Hepatocyte (in vitro differentiated cells): ENCODE measurements around the gene ALOXE3. TPM values are rescaled to one million over a fixed set of nuclear protein-coding genes. Genes with fewer than 3 reads are reported as not detected.

Experiments used
- DNase-seq: peaks from one replicate; pipeline ENCODE4 v3.0.0-alpha.2; 2016; ENCODE audit warnings: low spot score
- H2AFZ ChIP-seq: fragments of 200-600 bp; sonication (generic); 2 replicates; pipeline ENCODE4 v1.6.0; 2016; ENCODE audit warnings: antibody characterized with exemption, mild to moderate bottlenecking
- H3K27ac ChIP-seq: fragments of 200-600 bp; sonication (generic); 2 replicates; pipeline ENCODE4 v1.5.1; 2016; ENCODE audit warnings: mild to moderate bottlenecking
- H3K27me3 ChIP-seq: fragments of 200-600 bp; sonication (generic); 2 replicates; pipeline ENCODE4 v1.6.1; 2016
- H3K36me3 ChIP-seq: fragments of 200-600 bp; sonication (generic); replicated peaks from 2 replicates; pipeline ENCODE4 v1.5.1; 2016; ENCODE audit warnings: low read depth; ENCODE audit not compliant: insufficient read depth
- H3K4me1 ChIP-seq: fragments of 200-600 bp; sonication (generic); 2 replicates; pipeline ENCODE4 v1.5.1; 2016; ENCODE audit warnings: mild to moderate bottlenecking, moderate library complexity; ENCODE audit not compliant: insufficient read depth
- H3K4me2 ChIP-seq: fragments of 200-600 bp; sonication (generic); 2 replicates; pipeline ENCODE4 v1.6.0; 2016
- H3K4me3 ChIP-seq: fragments of 200-600 bp; sonication (generic); 2 replicates; pipeline ENCODE4 v1.5.1; 2016; ENCODE audit warnings: mild to moderate bottlenecking
- H3K79me2 ChIP-seq: fragments of 200-600 bp; sonication (generic); 2 replicates; pipeline ENCODE4 v1.6.0; 2017; ENCODE audit warnings: mild to moderate bottlenecking
- H3K9me2 ChIP-seq: fragments of 200-600 bp; sonication (generic); replicated peaks from 2 replicates; pipeline ENCODE4 v1.6.0; 2017; ENCODE audit warnings: mild to moderate bottlenecking; ENCODE audit not compliant: insufficient read depth
- H3K9me3 ChIP-seq: fragments of 200-600 bp; sonication (generic); 2 replicates; pipeline ENCODE4 v1.5.1; 2016; ENCODE audit warnings: low read depth, mild to moderate bottlenecking
- H4K20me1 ChIP-seq: fragments of 200-600 bp; sonication (generic); 2 replicates; pipeline ENCODE4 v1.6.0; 2016; ENCODE audit warnings: mild to moderate bottlenecking; ENCODE audit not compliant: insufficient read depth, poor library complexity, severe bottlenecking
- CTCF ChIP-seq: fragments of 200-600 bp; sonication (generic); IDR thresholded peaks from 2 replicates; pipeline ENCODE4 v1.5.1; 2016; ENCODE audit warnings: antibody characterized with exemption, mild to moderate bottlenecking; ENCODE audit not compliant: poor library complexity
- EZH2 ChIP-seq: fragments of 200-600 bp; sonication (generic); IDR thresholded peaks from 2 replicates; pipeline ENCODE4 v1.6.1; 2016; ENCODE audit warnings: antibody characterized with exemption, mild to moderate bottlenecking, borderline replicate concordance
- EZH2phosphoT487 ChIP-seq: fragments of 200-600 bp; sonication (generic); IDR thresholded peaks from one replicate; pipeline ENCODE4 v1.6.1; 2018; ENCODE audit warnings: antibody characterized with exemption, mild to moderate bottlenecking, low read depth, moderate library complexity; ENCODE audit not compliant: unreplicated experiment, severe bottlenecking
- WGBS: methylation state at CpG from one replicate; pipeline ENCODE4 v1.1.6; 2016; ENCODE audit warnings: low lambda C conversion rate; ENCODE audit errors: missing lambda C conversion rate; 5-methylcytosine and 5-hydroxymethylcytosine counted together
- polyA plus RNA-seq: library from polyadenylated mRNA; unstranded; fragments of >200 nt; fragmentation: Nextera tagmentation; extraction: Ambion mirVana; gene quantifications from 2 replicates; pipeline ENCODE4 v1.2.1, GENCODE V29; 2016
- total RNA-seq: library from RNA; depleted of rRNA; stranded (reverse); fragments of >200 nt; gene quantifications from 2 replicates; pipeline ENCODE4 v1.2.3, GENCODE V29; 2014

The ALOXE3 gene
- total and polyA plus RNA-seq, 2 experiments from 2014 or later, result 0.77 to 1.5 TPM

- Histone ChIP-seq H3K79me2 (no peaks in the 10 kb centered on the region), H3K27ac (no peak overlapping the region), H3K27me3 (peaks cover 33% of the 10 kb centered on the region), H3K4me3 (no peak overlapping the region), H3K4me1 (peaks cover 14% of the 10 kb centered on the region), H2AFZ (no peak overlapping the region), H3K9me3 (no peaks in the 10 kb centered on the region), H4K20me1 (no peaks in the 10 kb centered on the region), H3K9me2 (no peaks in the 10 kb centered on the region), H3K36me3 (no peaks in the 10 kb centered on the region), H3K4me2 (no peak overlapping the region)
- TF ChIP-seq CTCF (no peak), EZH2 (no peak)
- DNase-seq, result no peak
- WGBS, result 74% methylated on average over 15 of the region's 15 CpGs
Observed at GRCh38 chr17:8066841-8067775, 51.2 kb downstream of the ALOXE3 start.

- Histone ChIP-seq H3K36me3 (no peaks in the 10 kb centered on the region), H3K4me2 (no peak overlapping the region), H3K27me3 (peaks cover 25% of the 10 kb centered on the region), H3K9me2 (no peaks in the 10 kb centered on the region), H3K4me3 (no peak overlapping the region), H3K27ac (no peak overlapping the region), H3K4me1 (peaks cover 14% of the 10 kb centered on the region), H3K79me2 (no peaks in the 10 kb centered on the region), H4K20me1 (no peaks in the 10 kb centered on the region), H3K9me3 (no peaks in the 10 kb centered on the region), H2AFZ (no peak overlapping the region)
- WGBS, result 66% methylated on average over 6 of the region's 6 CpGs
- TF ChIP-seq CTCF (no peak), EZH2 (no peak), EZH2phosphoT487 (no peak)
- DNase-seq, result no peak
Observed at GRCh38 chr17:8064561-8065019, 53.7 kb downstream of the ALOXE3 start.

- Histone ChIP-seq H3K27me3 (peaks cover 25% of the 10 kb centered on the region), H3K4me3 (no peak overlapping the region), H3K9me3 (no peaks in the 10 kb centered on the region), H3K79me2 (no peaks in the 10 kb centered on the region), H3K9me2 (no peaks in the 10 kb centered on the region), H3K4me2 (peak overlapping the region; percentile 73), H3K36me3 (no peaks in the 10 kb centered on the region), H4K20me1 (no peaks in the 10 kb centered on the region), H3K4me1 (peaks cover 10% of the 10 kb centered on the region), H2AFZ (no peak overlapping the region), H3K27ac (no peak overlapping the region)
- DNase-seq, result no peak
- TF ChIP-seq EZH2 (no peak), CTCF (no peak), EZH2phosphoT487 (no peak)
- 31% methylated on average over 10 of the region's 28 CpGs for WGBS
Observed at GRCh38 chr17:8063761-8064534, 54.4 kb downstream of the ALOXE3 start.
